NCI-H146 treated with DMSO at 0.1 percent for 48 hours (cell line): Measurements from ENCODE around the gene C16orf86.

Source experiments
- DNase-seq: peaks from one replicate; lab custom pipeline; 2025; ENCODE audit not compliant: unreplicated experiment; lab: John Stamatoyannopoulos, UW

C16orf86 gene, protein sequence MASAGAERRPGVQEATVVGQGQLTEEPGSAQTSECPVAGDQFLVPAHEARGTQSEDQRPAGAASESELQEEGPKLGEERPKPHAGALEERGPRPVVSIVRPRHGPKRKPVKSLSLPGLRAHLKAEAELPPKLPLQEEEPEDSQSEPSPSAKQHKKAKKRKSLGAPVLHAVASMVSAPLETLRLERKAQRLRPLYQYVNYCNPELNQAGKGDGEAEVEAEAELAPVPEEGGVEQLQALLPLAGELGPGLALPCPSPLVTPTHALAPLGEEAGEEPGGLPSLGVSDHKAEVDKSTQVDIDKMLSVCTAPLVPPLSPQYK

GRCh38 chr16:67666559-67667452, at the start of gene C16orf86, which contains the start of gene ENKD1:
C16orf86 (plus strand) TSS chr16:67666814; CDS start chr16:67666971, 157 bp downstream.
ENKD1 (minus strand) TSS chr16:67666750; CDS start chr16:67666442, 308 bp downstream.
- DNase-seq, result peak; percentile 14

DNA sequence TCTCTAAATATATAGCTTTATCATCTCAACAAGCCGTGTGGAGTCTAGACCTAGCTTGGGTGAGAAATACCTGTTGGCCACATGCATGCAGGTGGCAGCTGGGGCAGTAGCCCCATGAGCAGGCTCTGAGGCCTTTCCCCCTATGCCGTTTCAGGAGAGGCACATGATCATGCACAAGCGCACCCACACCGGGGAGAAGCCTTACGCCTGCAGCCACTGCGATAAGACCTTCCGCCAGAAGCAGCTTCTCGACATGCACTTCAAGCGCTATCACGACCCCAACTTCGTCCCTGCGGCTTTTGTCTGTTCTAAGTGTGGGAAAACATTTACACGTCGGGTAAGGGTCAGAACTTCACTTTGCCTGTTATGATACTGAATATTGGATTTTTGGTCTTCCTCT, 38.4 kb upstream of the C16orf86 start:
- DNase-seq, result no peak

- DNase-seq, result no peak
Measured at GRCh38 chr16:67632415-67633172, 34.0 kb upstream of the C16orf86 start.

DNA sequence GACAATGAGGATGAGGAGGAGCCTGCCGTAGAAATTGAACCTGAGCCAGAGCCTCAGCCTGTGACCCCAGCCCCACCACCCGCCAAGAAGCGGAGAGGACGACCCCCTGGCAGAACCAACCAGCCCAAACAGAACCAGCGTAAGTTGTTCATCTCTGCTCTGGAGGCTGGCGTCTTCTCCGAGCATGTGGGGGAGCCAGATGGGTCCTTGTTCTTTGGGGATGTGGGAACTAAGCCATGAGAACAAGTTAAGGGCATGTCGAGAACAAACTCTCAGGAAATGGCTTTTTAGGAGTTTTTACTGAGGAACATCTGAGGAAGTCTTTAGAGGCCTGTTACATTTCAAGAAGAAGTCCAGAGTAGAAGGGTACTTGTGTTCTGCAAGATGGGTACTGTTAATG, 29.9 kb upstream of the C16orf86 start:
- DNase-seq, result no peak

DNA sequence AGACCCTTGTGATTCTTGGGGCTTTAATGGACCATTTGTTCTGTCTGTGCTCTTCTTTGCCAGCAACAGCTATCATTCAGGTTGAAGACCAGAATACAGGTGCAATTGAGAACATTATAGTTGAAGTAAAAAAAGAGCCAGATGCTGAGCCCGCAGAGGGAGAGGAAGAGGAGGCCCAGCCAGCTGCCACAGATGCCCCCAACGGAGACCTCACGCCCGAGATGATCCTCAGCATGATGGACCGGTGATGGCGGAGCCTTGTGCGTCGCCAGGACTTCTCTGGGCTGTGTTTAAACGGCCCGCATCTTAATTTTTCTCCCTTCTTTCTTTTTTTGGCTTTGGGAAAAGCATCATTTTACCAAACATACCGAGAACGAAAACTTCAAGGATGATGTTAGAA, 29.0 kb upstream of the C16orf86 start:
- no peak for DNase-seq

DNA sequence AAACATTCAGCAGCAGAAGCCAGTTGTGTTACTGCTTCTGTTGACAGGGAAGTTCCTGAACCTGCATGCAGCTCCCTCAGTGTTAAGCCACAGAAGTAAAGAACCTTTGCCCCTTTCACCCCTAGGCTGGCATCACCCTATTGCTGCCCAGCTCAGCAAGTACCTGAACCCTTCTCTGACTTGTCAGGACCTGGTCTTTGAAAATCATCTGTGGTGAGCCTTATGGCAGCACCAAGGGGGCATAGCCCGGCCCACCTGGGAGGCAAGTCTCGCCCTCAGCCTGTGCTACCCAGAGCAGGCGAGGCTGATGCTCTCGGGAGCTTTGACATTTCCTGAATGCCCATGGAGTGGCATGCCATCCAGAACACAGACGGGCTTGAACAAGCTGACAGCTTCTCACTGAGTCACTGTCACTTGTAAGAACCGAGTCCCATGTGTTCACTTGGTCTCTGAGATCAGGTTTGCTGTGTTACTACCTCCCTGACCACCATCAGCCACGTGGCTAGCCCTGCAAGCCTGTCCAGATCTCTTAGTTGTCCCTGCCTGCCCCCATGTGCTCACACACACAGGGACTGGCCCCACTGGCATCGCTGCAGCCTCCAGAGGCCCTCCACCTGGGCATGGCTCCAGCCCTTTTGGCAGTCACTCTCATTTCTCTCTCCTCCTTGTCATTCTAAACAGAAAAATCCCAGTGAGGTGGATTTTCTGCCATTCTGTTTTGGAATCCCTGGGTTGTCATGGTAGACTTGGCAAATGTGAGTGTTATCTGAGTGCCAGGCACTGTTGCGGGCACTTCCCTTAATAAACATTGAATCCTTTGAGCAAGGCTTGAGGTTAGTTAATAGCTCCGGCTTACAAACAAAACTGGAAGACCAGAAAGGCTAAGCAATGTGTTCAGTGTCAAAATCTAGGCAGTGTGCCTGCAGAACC, 24.6 kb upstream of the C16orf86 start:
- no peak for DNase-seq

DNA sequence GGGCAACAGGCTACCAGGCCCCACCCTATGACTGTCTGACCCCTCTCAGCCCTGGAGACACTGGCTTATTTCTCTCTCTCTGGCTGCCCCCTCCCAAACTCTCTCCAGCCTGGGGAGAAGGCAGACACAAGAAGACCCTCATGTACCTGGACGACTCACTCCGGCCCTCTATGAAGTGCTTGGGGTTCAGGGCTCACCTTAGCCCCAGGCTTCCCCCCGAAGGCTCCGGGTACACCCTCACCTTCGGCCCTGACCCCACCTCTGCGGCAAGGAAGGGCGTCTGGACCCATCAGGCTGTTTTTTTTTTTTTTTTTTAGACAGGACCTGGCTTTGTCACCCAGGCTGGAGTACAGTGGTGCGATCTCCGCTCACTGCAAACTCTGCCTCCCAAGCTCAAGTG, 22.6 kb upstream of the C16orf86 start:
- DNase-seq, result no peak

GRCh38 chr16:67645397-67646121, 21.1 kb upstream of the C16orf86 start:
- DNase-seq, result no peak

DNA sequence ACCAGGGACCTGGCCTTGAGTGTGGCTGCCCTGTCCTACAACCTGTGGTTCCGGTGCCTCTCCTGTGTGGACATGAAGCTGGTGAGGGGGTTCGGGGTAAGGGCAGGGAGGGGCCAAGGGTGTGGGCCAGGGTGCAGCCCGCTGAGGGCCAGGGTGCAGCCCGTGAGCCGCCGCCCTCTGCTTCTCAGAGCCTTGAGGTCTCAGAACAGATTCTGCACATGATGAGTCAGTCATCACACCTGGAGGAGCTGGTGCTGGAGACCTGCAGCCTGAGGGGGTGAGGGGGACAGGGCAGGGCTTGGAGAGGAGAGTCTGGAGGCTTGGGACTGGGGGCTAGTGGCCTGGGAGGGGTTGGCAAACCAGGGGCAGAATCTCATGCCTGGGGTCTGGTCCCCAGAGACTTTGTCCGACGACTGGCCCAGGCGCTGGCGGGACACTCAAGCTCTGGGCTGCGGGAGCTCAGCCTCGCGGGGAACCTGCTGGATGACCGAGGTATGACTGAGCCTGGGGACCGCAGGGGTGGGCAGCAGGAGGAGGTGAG, 19.4 kb upstream of the C16orf86 start:
- DNase-seq, result no peak

DNA sequence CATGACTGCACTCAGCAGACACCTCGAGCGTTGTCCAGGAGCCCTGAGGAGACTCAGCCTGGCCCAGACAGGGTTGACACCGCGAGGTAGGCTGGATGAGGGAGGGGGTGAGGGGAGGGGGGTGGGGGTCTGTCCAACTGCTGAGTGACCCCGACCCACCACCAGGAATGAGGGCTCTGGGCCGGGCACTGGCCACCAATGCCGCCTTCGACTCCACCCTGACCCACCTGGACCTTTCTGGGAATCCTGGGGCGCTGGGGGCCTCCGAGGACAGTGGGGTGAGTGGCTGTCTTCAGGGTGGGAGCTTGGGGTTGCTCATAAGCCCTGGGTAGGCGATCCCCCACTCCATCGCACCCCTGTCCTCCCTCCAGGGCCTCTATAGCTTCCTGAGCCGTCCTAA, 18.9 kb upstream of the C16orf86 start:
- DNase-seq, result no peak

DNA sequence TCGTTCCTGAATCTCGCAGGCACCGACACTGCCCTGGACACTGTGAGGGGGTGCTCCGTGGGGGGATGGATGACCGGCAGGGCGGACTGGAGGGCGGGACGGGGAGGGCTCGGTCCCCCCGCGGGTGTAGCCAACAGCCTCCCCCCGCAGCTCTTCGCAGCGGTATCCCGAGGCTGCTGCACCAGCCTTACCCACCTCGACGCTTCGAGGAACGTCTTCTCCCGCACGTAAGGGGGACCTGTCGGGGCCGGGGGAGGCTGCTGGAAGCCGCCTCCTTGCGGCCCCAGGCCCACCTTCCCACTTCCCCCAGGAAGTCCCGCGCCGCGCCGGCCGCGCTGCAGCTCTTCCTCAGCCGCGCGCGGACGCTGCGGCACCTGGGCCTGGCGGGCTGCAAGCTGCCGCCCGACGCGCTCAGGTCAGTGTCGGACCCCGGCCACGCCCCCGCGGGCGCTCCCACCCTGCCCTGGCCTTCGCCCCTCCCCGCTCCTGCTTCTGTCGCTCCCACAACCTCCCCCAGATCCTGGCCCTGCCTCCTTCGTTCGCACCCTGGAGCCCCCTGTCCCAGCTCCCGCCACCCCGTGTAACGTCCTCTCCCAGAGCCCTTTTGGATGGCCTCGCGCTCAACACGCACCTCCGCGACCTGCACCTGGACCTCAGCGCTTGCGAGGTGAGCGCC, 18.4 kb upstream of the C16orf86 start:
- no peak for DNase-seq

GRCh38 chr16:67648764-67649407, 17.7 kb upstream of the C16orf86 start:
- DNase-seq, result no peak

DNA sequence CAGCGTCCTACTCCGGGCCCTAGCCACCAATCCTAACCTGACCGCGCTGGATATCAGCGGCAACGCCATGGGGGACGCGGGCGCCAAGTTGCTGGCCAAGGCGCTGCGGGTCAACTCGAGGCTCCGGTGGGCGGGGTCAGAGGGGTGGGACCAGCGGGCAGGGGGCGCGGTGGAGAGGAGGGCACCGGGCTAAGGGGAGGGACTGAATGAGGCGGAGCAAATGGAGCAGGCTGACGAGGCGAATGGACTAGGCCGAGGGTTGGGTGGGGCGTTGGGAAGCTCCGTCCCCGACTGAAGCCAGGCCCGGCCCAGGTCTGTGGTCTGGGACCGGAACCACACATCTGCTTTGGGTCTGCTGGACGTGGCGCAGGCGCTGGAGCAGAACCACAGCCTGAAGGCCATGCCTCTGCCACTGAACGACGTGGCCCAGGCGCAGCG, 17.1 kb upstream of the C16orf86 start:
- no peak for DNase-seq

DNA sequence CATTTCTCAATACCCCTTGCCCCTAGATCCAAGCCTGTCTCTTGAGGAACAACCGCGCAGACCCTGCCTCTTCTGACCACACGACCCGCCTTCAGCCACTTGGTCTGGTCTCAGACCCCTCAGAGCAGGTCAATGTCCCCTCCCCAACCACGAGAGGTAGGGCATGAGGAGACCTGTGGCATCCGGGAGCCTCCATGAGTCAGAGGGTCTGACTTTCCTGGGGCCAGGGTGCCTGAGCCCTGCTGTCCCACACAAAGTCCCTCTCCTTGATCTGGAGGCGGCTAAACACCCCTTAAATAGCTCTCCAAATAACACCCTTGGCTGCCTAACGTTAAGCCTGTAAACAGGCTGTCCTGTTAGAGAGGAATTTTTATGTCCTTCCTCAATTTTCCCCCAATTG, 16.6 kb upstream of the C16orf86 start:
- DNase-seq, result no peak

GRCh38 chr16:67651039-67651438, 15.6 kb upstream of the C16orf86 start:
- no peak for DNase-seq

- no peak for DNase-seq
Measured at GRCh38 chr16:67651847-67652246, 14.8 kb upstream of the C16orf86 start.

DNA sequence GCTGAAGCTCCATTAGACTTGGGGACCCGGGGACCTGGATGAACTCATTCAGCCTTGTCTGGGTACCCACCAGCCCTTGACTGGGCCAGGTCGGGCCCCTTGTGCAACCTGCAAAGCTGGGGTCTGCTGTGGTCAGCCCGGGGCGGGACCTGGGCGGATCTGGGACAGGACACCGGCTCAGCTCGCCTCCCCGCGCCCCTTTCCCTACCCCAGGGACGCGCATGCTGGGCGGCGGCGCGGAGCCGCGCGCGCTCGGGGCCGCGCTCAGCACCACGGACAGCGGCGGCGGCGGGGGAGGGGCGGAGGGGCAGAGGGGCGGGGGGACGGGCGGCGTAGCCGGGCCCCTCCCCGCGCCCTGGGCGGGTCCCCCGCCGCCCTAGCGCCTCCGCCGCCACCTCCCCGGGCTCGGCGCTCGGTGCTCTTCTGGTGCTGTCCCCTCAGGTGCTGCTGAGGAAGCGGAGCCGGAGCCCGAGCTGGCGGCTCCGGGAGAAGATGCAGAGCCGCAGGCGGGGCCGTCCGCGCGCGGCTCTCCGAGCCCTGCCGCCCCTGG, 14.0 kb upstream of the C16orf86 start:
- DNase-seq, result peak; percentile 0
